ENCODE results near the gene GBP6.

DNA sequence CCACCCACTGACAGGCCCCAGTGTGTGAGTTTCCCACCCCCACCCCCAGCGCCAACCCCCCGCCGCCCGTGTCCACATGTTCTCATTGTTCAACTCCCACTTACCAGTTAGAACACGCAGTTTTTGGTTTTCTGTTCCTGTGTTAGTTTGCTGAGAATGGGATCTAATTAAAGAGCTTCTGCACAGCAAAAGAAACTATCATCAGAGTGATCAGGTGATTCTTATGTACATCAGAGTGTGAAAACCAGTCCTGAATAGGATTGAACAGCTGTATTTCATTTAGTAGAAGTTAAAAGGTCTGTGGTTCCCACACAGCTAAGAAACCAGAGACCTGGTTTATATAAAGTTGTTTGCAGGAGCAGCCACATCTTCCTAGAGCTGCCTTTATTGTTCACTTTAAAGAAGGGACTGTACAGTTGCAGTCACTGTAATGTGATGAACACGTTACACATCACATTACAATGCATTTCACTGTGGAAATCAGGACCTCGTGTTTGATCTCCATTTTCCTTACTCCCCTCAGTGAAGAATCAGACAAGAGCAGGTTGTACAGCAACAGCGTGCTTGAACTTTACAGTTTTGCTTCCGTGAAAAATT lies 1.2 kb downstream of the GBP6 start:
- TF ChIP-seq EZH2phosphoT487 (IDR thresholded peaks at IDR 0.05; ENCODE audit: low read length): no peak
- TF ChIP-seq, protein P1, sequence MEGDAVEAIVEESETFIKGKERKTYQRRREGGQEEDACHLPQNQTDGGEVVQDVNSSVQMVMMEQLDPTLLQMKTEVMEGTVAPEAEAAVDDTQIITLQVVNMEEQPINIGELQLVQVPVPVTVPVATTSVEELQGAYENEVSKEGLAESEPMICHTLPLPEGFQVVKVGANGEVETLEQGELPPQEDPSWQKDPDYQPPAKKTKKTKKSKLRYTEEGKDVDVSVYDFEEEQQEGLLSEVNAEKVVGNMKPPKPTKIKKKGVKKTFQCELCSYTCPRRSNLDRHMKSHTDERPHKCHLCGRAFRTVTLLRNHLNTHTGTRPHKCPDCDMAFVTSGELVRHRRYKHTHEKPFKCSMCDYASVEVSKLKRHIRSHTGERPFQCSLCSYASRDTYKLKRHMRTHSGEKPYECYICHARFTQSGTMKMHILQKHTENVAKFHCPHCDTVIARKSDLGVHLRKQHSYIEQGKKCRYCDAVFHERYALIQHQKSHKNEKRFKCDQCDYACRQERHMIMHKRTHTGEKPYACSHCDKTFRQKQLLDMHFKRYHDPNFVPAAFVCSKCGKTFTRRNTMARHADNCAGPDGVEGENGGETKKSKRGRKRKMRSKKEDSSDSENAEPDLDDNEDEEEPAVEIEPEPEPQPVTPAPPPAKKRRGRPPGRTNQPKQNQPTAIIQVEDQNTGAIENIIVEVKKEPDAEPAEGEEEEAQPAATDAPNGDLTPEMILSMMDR (IDR thresholded peaks at IDR 0.05; ENCODE audit: low read length): no peak

Measured in MM.1S (cell line).